PC-3 (cell line): ENCODE measurements around the gene CTNNA3. TPM values are rescaled to one million over a fixed set of nuclear protein-coding genes. Genes with fewer than 3 reads are reported as not detected.

Experiments used
- ATAC-seq: fragments of 200-7000 bp; cut with Tn5 transposase; 2 replicates; pipeline ENCODE4 v1.9.1; 2020; ENCODE audit warnings: mild to moderate bottlenecking, moderate library complexity
- BruUV-seq: library from RNA; stranded (reverse); fragments of 400-500 nt; replicated peaks from 2 replicates; lab custom pipeline; 2021; lab: Mats Ljungman, UMichigan
- CTCF ChIA-PET: fragments of 300-600 bp; sonication (Branson Sonifier 250); formaldehyde crosslinking; loops from one replicate; lab custom pipeline; 2022; ENCODE audit warnings: antibody characterized with exemption; lab: Charles Lee
- POLR2A ChIA-PET: fragments of 300-600 bp; sonication (Branson Sonifier 250); formaldehyde crosslinking; loops from one replicate; lab custom pipeline; 2022; ENCODE audit warnings: antibody characterized with exemption; ENCODE audit not compliant: unreplicated experiment; lab: Charles Lee
- DNase-seq: peaks from one replicate; pipeline ENCODE4 v3.0.0-alpha.2; 2015
- H2AFZ ChIP-seq: fragments of 300-600 bp; sonication (generic); 2 replicates; pipeline ENCODE4 v1.6.0; 2016; ENCODE audit warnings: antibody characterized with exemption, low read length
- H3F3A ChIP-seq: fragments of 300-600 bp; sonication (generic); one replicate; pipeline ENCODE4 v1.6.0; 2017; ENCODE audit warnings: antibody characterized with exemption, low read length, control low read depth, mild to moderate bottlenecking; ENCODE audit not compliant: unreplicated experiment
- H3K27ac ChIP-seq: fragments of 300-600 bp; sonication (generic); 2 replicates; pipeline ENCODE4 v1.5.1; 2016; ENCODE audit warnings: mild to moderate bottlenecking, low read length
- H3K27me3 ChIP-seq: fragments of 300-600 bp; sonication (generic); 2 replicates; pipeline ENCODE4 v1.6.1; 2016; ENCODE audit warnings: low read length, mixed read lengths
- H3K36me3 ChIP-seq: fragments of 300-600 bp; sonication (generic); 2 replicates; pipeline ENCODE4 v1.6.1; 2016; ENCODE audit warnings: low read depth, mixed run types, low read length, mixed read lengths
- H3K4me1 ChIP-seq: fragments of 300-600 bp; sonication (generic); 2 replicates; pipeline ENCODE4 v1.5.1; 2016; ENCODE audit warnings: low read length; ENCODE audit not compliant: insufficient read depth
- H3K4me2 ChIP-seq: fragments of 300-600 bp; sonication (generic); 2 replicates; pipeline ENCODE4 v1.6.0; 2016; ENCODE audit warnings: low read length
- H3K4me3 ChIP-seq: fragments of 300-600 bp; sonication (generic); 2 replicates; pipeline ENCODE4 v1.5.1; 2016; ENCODE audit warnings: mild to moderate bottlenecking, low read length, mixed read lengths
- H3K79me2 ChIP-seq: fragments of 300-600 bp; sonication (generic); 2 replicates; pipeline ENCODE4 v1.6.1; 2017; ENCODE audit warnings: low read length, mixed read lengths
- H3K9ac ChIP-seq: fragments of 300-600 bp; sonication (generic); 2 replicates; pipeline ENCODE4 v1.6.0; 2016; ENCODE audit warnings: mild to moderate bottlenecking, low read length
- H3K9me2 ChIP-seq: fragments of 300-600 bp; sonication (generic); replicated peaks from 2 replicates; pipeline ENCODE4 v1.6.1; 2016; ENCODE audit warnings: mixed run types, low read length, mixed read lengths
- H3K9me3 ChIP-seq: fragments of 300-600 bp; sonication (generic); 2 replicates; pipeline ENCODE4 v1.6.1; 2016; ENCODE audit warnings: low read length, mixed read lengths
- H4K20me1 ChIP-seq: fragments of 300-600 bp; sonication (generic); 2 replicates; pipeline ENCODE4 v1.6.1; 2016; ENCODE audit warnings: low read length, mixed read lengths
- EZH2 ChIP-seq: fragments of 300-600 bp; sonication (generic); IDR thresholded peaks from one replicate; pipeline ENCODE4 v1.6.1; 2017; ENCODE audit warnings: antibody characterized with exemption, mild to moderate bottlenecking, low read length; ENCODE audit not compliant: unreplicated experiment
- EZH2phosphoT487 ChIP-seq: fragments of 300-600 bp; sonication (generic); IDR thresholded peaks from 2 replicates; pipeline ENCODE4 v1.6.1; 2018; ENCODE audit warnings: mild to moderate bottlenecking, antibody characterized with exemption, low read length, borderline replicate concordance
- intact Hi-C: fragments of 100-400 bp; cut with micrococcal nuclease; formaldehyde crosslinking; loops from 2 replicates; pipeline ENCODE4 v1.9.0; 2023
- total RNA-seq: library from RNA; depleted of rRNA; stranded (reverse); fragments of >200 nt; gene quantifications from 2 replicates; pipeline ENCODE4 v1.2.3, GENCODE V29; 2014
- TF ChIP-seq, protein P1 (sequence below): fragments of 300-600 bp; sonication (generic); conservative IDR thresholded peaks from 2 replicates; pipeline ENCODE4 v1.5.1; 2017; ENCODE audit warnings: antibody characterized with exemption, low read depth, mild to moderate bottlenecking, low read length

Gene CTNNA3
- total RNA-seq, 1 experiment from 2014 or later = 1.9 TPM

GRCh38 chr10:66684581-66684980 is 1011.4 kb downstream of the CTNNA3 start:
- no peaks in the 10 kb centered on the region for H3K36me3 ChIP-seq
- intact Hi-C loops = no loop called here
- 0 out of 2 replicates have a peak, but pooled peaks cover 3% of the 10 kb centered on the region for H3K9me2 ChIP-seq
- DNase-seq = no peak
- H4K20me1 ChIP-seq = no peaks in the 10 kb centered on the region
- no peaks in the 10 kb centered on the region for H3F3A ChIP-seq
- H3K4me2 ChIP-seq = no peak overlapping the region
- TF ChIP-seq EZH2 = no peak
- TF ChIP-seq, protein P1, sequence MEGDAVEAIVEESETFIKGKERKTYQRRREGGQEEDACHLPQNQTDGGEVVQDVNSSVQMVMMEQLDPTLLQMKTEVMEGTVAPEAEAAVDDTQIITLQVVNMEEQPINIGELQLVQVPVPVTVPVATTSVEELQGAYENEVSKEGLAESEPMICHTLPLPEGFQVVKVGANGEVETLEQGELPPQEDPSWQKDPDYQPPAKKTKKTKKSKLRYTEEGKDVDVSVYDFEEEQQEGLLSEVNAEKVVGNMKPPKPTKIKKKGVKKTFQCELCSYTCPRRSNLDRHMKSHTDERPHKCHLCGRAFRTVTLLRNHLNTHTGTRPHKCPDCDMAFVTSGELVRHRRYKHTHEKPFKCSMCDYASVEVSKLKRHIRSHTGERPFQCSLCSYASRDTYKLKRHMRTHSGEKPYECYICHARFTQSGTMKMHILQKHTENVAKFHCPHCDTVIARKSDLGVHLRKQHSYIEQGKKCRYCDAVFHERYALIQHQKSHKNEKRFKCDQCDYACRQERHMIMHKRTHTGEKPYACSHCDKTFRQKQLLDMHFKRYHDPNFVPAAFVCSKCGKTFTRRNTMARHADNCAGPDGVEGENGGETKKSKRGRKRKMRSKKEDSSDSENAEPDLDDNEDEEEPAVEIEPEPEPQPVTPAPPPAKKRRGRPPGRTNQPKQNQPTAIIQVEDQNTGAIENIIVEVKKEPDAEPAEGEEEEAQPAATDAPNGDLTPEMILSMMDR = no peak
- TF ChIP-seq EZH2phosphoT487 = no peak
- H3K79me2 ChIP-seq = no peaks in the 10 kb centered on the region
- no peak overlapping the region for H3K27ac ChIP-seq
- no peak for ATAC-seq
- no peak overlapping the region for H3K9ac ChIP-seq
- CTCF ChIA-PET = no interaction called here
- H2AFZ ChIP-seq = no peak overlapping the region
- no peaks in the 10 kb centered on the region for H3K27me3 ChIP-seq
- no peak overlapping the region for H3K4me3 ChIP-seq
- no peaks in the 10 kb centered on the region for H3K9me3 ChIP-seq
- POLR2A ChIA-PET = interaction anchor here (0.6 kb wide), 1 partner anchor 11 kb away, joined by 4 read pairs; no protein-coding TSS in a partner anchor
- no TSS peak for BruUV-seq
- no peaks in the 10 kb centered on the region for H3K4me1 ChIP-seq

DNA sequence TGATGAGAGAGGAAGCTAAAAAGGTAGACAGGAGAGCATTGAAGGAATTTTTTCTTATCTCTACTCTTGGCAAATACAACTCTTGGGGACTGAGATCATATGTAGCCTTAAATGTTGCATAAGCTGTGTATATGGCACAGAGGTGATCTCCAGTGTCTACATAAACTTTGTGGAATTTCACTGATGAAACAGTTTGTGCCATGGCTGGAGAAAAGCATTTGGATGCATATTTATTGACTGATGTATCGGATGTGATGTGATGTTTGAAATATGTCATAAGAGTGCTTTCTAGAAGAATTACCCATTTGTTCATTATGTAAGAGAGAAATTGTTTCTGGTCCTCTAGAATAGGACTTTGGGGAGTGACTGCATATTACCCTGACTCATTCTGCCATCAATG is 1015.1 kb downstream of the CTNNA3 start:
- POLR2A ChIA-PET = interaction anchor here (0.7 kb wide), 1 partner anchor 43 kb away, joined by 3 read pairs; no protein-coding TSS in a partner anchor
- no peaks in the 10 kb centered on the region for H3K27me3 ChIP-seq
- no peak overlapping the region for H3K9ac ChIP-seq
- intact Hi-C loops = no loop called here
- peaks cover 4% of the 10 kb centered on the region for H3K4me1 ChIP-seq
- no peaks in the 10 kb centered on the region for H4K20me1 ChIP-seq
- no peaks in the 10 kb centered on the region for H3K9me3 ChIP-seq
- DNase-seq (peak; percentile 53), ATAC-seq (no peak)
- BruUV-seq = no TSS peak
- no peaks in the 10 kb centered on the region for H3F3A ChIP-seq
- TF ChIP-seq EZH2phosphoT487 = no peak
- TF ChIP-seq, protein P1 = no peak
- CTCF ChIA-PET = no interaction called here
- H3K36me3 ChIP-seq = no peaks in the 10 kb centered on the region
- no peak overlapping the region for H3K4me2 ChIP-seq
- H3K9me2 ChIP-seq = 0 out of 2 replicates have a peak, but pooled peaks cover 3% of the 10 kb centered on the region
- H2AFZ ChIP-seq = no peak overlapping the region
- no peaks in the 10 kb centered on the region for H3K79me2 ChIP-seq
- no peak overlapping the region for H3K4me3 ChIP-seq
- H3K27ac ChIP-seq = no peak overlapping the region

DNA sequence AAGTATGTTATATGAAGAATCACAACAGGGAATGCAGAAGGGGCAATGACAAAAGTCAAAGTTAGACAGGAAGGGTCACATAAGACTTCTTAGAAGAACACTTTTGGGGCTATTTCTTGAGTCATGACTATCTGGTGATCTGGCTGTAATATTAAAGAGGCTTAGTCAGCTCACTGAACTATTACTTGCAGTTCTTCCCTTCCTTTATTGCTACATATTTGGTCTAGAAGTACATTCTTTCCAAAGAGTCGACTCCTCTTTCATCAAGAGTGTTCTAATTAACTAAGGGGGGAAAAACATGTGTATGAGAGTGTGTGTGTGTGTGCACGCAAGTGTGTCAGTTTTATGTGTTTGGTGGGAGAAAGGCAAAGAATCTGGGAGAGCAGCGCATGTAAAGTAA is 1017.5 kb downstream of the CTNNA3 start:
- no peaks in the 10 kb centered on the region for H4K20me1 ChIP-seq
- no peaks in the 10 kb centered on the region for H3K79me2 ChIP-seq
- 0 out of 2 replicates have a peak, but pooled peaks cover 3% of the 10 kb centered on the region for H3K9me2 ChIP-seq
- TF ChIP-seq EZH2 (no peak), EZH2phosphoT487 (no peak)
- TF ChIP-seq, protein P1 = no peak
- H3K4me2 ChIP-seq = no peak overlapping the region
- H2AFZ ChIP-seq = no peak overlapping the region
- H3K4me1 ChIP-seq = peaks cover 10% of the 10 kb centered on the region
- no peak overlapping the region for H3K27ac ChIP-seq
- H3K9ac ChIP-seq = no peak overlapping the region
- CTCF ChIA-PET = no interaction called here
- intact Hi-C loops = no loop called here
- no peak for ATAC-seq
- POLR2A ChIA-PET = no interaction called here
- no peaks in the 10 kb centered on the region for H3K27me3 ChIP-seq
- H3K36me3 ChIP-seq = no peaks in the 10 kb centered on the region
- no peaks in the 10 kb centered on the region for H3F3A ChIP-seq
- DNase-seq = peak; percentile 31
- no peak overlapping the region for H3K4me3 ChIP-seq
- H3K9me3 ChIP-seq = no peaks in the 10 kb centered on the region
- no TSS peak for BruUV-seq
